ENCODE measurements around the gene LGALS3BP.

- TF ChIP-seq, protein P1, sequence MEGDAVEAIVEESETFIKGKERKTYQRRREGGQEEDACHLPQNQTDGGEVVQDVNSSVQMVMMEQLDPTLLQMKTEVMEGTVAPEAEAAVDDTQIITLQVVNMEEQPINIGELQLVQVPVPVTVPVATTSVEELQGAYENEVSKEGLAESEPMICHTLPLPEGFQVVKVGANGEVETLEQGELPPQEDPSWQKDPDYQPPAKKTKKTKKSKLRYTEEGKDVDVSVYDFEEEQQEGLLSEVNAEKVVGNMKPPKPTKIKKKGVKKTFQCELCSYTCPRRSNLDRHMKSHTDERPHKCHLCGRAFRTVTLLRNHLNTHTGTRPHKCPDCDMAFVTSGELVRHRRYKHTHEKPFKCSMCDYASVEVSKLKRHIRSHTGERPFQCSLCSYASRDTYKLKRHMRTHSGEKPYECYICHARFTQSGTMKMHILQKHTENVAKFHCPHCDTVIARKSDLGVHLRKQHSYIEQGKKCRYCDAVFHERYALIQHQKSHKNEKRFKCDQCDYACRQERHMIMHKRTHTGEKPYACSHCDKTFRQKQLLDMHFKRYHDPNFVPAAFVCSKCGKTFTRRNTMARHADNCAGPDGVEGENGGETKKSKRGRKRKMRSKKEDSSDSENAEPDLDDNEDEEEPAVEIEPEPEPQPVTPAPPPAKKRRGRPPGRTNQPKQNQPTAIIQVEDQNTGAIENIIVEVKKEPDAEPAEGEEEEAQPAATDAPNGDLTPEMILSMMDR (IDR thresholded peaks at IDR 0.05), result no peak
- TF ChIP-seq POLR2A (IDR thresholded peaks at IDR 0.05), result no peak
Observed at GRCh38 chr17:78995761-78996451, 16.2 kb upstream of the LGALS3BP start.

Measured in body of pancreas (tissue), 4 donors.